Heart right ventricle (tissue), 16 donors: ENCODE data around the gene RNF114. TPM values are rescaled to one million over a fixed set of nuclear protein-coding genes. Genes with fewer than 3 reads are reported as not detected.
A peak's percentile ranks its signal among the peaks of the same experiment; 100 is the strongest.

Source experiments
- ATAC-seq, 8 donors: fragments of 200-7000 bp; cut with Tn5 transposase; one replicate each; pipeline ENCODE4 v1.9.1; 2020; ENCODE audit warnings: mild to moderate bottlenecking in 8 of 8, moderate library complexity in 8 of 8, moderate number of reproducible peaks in 1 of 8
- DNase-seq, 2 donors: peaks; one replicate each; pipeline ENCODE4 v3.0.0-alpha.2; 2020
- H3K27ac ChIP-seq, 10 donors: fragments of 200-600 bp; sonication (generic) in 2 of 10; one replicate each; pipeline versions ENCODE4 v1.5.0 to v1.8.0; 2020 to 2022; ENCODE audit warnings: mild to moderate bottlenecking in 3 of 10
- H3K27me3 ChIP-seq, 7 donors: fragments of 200-600 bp; one replicate each; pipeline ENCODE4 v1.8.0; 2021 to 2022; ENCODE audit warnings: mild to moderate bottlenecking in 2 of 7
- H3K36me3 ChIP-seq, 9 donors: fragments of 200-600 bp; sonication (generic) in 1 of 9; one replicate each; pipeline versions ENCODE4 v1.5.0 to v1.8.0; 2020 to 2022; ENCODE audit warnings: mild to moderate bottlenecking in 2 of 9
- H3K4me1 ChIP-seq, 9 donors: fragments of 200-600 bp; sonication (generic) in 1 of 9; one replicate each; pipeline versions ENCODE4 v1.5.0 to v1.8.0; 2020 to 2022; ENCODE audit warnings: mild to moderate bottlenecking in 4 of 9
- H3K4me3 ChIP-seq, 10 donors: fragments of 200-600 bp; sonication (generic) in 2 of 10; one replicate each; pipeline versions ENCODE4 v1.5.0 to v1.8.0; 2020 to 2022; ENCODE audit warnings: mild to moderate bottlenecking in 7 of 10, moderate library complexity in 2 of 10
- H3K9me3 ChIP-seq, 11 donors: fragments of 200-600 bp in 10 of 11; sonication (generic) in 2 of 11; one replicate each; pipeline versions ENCODE4 v1.5.0 to v1.8.0; 2013 to 2022; ENCODE audit warnings: mild to moderate bottlenecking in 2 of 11, control low read depth in 1 of 11, moderate library complexity in 1 of 11
- CTCF ChIP-seq, 9 donors: fragments of 200-600 bp; sonication (generic) in 2 of 9; IDR thresholded peaks; one replicate each; pipeline versions ENCODE4 v1.5.0 to v1.8.0; 2021 to 2022; ENCODE audit warnings: antibody characterized with exemption in 9 of 9, mild to moderate bottlenecking in 5 of 9, moderate library complexity in 1 of 9
- WGBS, 2 donors: extraction: QIAGEN DNeasy Blood & Tissue Kit; methylation state at CpG; one replicate each; pipeline ENCODE4 v1.1.7; 2013; ENCODE audit warnings: inconsistent platforms in 1 of 2; 5-methylcytosine and 5-hydroxymethylcytosine counted together
- intact Hi-C, 10 donors: fragments of 100-400 bp; cut with DNase I; formaldehyde crosslinking; loops; one replicate each; pipeline versions ENCODE4 v1.11.1 to v1.14.2; 2022
- long read RNA-seq, 3 donors: library from polyadenylated mRNA; unstranded; transcript quantifications; one replicate each; pipeline ENCODE4 v2.0.0, GENCODE V29; 2020 to 2021
- polyA plus RNA-seq, 2 donors: library from polyadenylated mRNA; stranded (reverse); fragments of 200-250 nt; gene quantifications; one replicate each; pipeline ENCODE4 v1.2.3, GENCODE V29; 2013
- total RNA-seq, 10 donors: library from RNA; stranded (reverse); fragmentation: NEBNext Ultra II Directional in 3 of 10; extraction: Animal tissue kit (Norgen Biotek cat#: 25700) in 3 of 10; gene quantifications; one replicate each; pipeline versions ENCODE4 v1.2.1 to v1.2.4, GENCODE V29; 2021 to 2023
- donor health status: Arrhythmogenic right ventricular cardiomyopathy.
- donor health status: ischemic (EF 13 %, LVEDD 7.1; RV severe dilation, severe dysfunction).
- donor health status: healthy with polysubstance abuse.
- donor health status: DM: no; HTN: yes; CAD: no.
- donor health status: DM: no; HTN: no; CAD: no.
- donor health status: ischemic (EF 25% LVEDD 6.9; RV normal size, moderate dysfunction).
- donor health status: ischemic (EF 25% LVEDD 5.7; RV mildly dilated, moderate dysfunction).
- donor health status: healthy.
- donor health status: DM: yes; HTN: yes; CAD: no.
- donor health status: Ischemic cardiomyopathy.
- donor health status: ischemic (EF 35%, LVEDD 5.7; RV mildly dilated, moderate dysfunction).
- donor health status: nonischemic (EF 11% LVEDD 7.7; RV severe dilation, severe dysfunction).
- donor health status: DM: yes; HTN: yes; CAD: no.
- donor health status: PGD.
- donor health status: ischemic (EF 29% LVEDD 5.4; RV normal size, mild dysfunction).
- donor health status: nonischemic (EF 23%, LVEDD 6.1; RV moderate dilation, normal function).

Gene RNF114
- total RNA-seq (10 to 100 TPM; 41.5 to 60.3 (median 52.1) TPM), polyA plus RNA-seq (10 to 100 TPM; 45.0 to 49.5 TPM)
- long read RNA-seq, donor 1, transcript RNF114-201 (6 exons, 2,503 nt), result major isoform, 44 of 61 reads
- long read RNA-seq, donor 1, partial matches to known transcripts, result 4 of 61 reads
- long read RNA-seq, donor 1, other reads (novel, unspliced or antisense), result 13 of 61 reads
- long read RNA-seq, donor 2, transcript RNF114-201 (6 exons, 2,503 nt), result major isoform, 35 of 57 reads
- long read RNA-seq, donor 2, partial matches to known transcripts, result 3 of 57 reads
- long read RNA-seq, donor 2, other reads (novel, unspliced or antisense), result 17 of 57 reads
- long read RNA-seq, donor 3, transcript RNF114-201 (6 exons, 2,503 nt), result major isoform, 89 of 123 reads
- long read RNA-seq, donor 3, transcript RNF114-207 (4 exons, 2,006 nt), result minor isoform, 5 of 123 reads
- long read RNA-seq, donor 3, partial matches to known transcripts, result 17 of 123 reads
- long read RNA-seq, donor 3, other reads (novel, unspliced or antisense), result 10 of 123 reads

GRCh38 chr20:49936153-49937026 lies at the start of gene RNF114:
Gene RNF114, plus strand, starts transcription at chr20:49936397. Its CDS starts 16 bp downstream, at chr20:49936413.
- Histone ChIP-seq H3K27ac (peak within 1 kb of the TSS; percentile 83 to 97 (median 94)), H3K27me3 (no peaks in the 10 kb centered on the region), H3K4me1 (peaks cover 5 to 60% (median 30%) of the 10 kb centered on the region in 9 donors), H3K4me3 (peak within 1 kb of the TSS; percentile 86 to 100 (median 94)), H3K36me3 (peaks cover 0 to 27% (median 3%) of the 10 kb centered on the region in 9 donors), H3K9me3 (no peaks in the 10 kb centered on the region)
- 0% methylated on average over 79 of the region's 79 CpGs for WGBS, 2 donors
- TF ChIP-seq CTCF (IDR thresholded peaks at IDR 0.05), result peak in 4 of 9 donors; percentile 13 to 39 (median 28)
- intact Hi-C loops, result no loop called here
- ATAC-seq, result peak; percentile 93 to 97 (median 95)
- DNase-seq, result peak; percentile 93

- intact Hi-C loops, result loop anchor here in 1 of 10 donors (5.0 kb wide), 2 partner anchors 34 to 274 kb away; no protein-coding TSS in a partner anchor
- no peak overlapping the region for H3K4me3 ChIP-seq
Measured at GRCh38 chr20:49886571-49887213, 49.5 kb upstream of the RNF114 start.

More at GRCh38 chr20:49886571-49887213, 49.5 kb upstream of the RNF114 start:
- Histone ChIP-seq H3K4me1 (peaks cover 15 to 51% (median 48%) of the 10 kb centered on the region in 9 donors), H3K27ac (peak overlapping the region in 9 of 10 donors; percentile 38 to 79 (median 71)), H3K36me3 (peaks cover 0 to 76% (median 14%) of the 10 kb centered on the region in 9 donors), H3K27me3 (no peaks in the 10 kb centered on the region), H3K9me3 (no peaks in the 10 kb centered on the region)
- no peak for TF ChIP-seq CTCF (IDR thresholded peaks at IDR 0.05)
- DNase-seq (no peak), ATAC-seq (no peak)
- 73 to 77% methylated on average over 26 to 30 of the region's 30 CpGs for WGBS, 2 donors
